IPS-18c (cell line): ENCODE measurements around the gene ADCY2.
A peak's percentile ranks its signal among the peaks of the same experiment; 100 is the strongest.

Experiments used
- H3K4me3 ChIP-seq: 2 replicates; pipeline ENCODE4 v1.7.0; 2013; ENCODE audit warnings: low read depth, mild to moderate bottlenecking, low read length, moderate library complexity; ENCODE audit not compliant: insufficient read depth
- H3K9me3 ChIP-seq: one replicate; pipeline ENCODE4 v1.6.1; 2013; ENCODE audit warnings: mild to moderate bottlenecking, low read length, moderate library complexity; ENCODE audit not compliant: control insufficient read depth, insufficient read depth

The ADCY2 gene

DNA sequence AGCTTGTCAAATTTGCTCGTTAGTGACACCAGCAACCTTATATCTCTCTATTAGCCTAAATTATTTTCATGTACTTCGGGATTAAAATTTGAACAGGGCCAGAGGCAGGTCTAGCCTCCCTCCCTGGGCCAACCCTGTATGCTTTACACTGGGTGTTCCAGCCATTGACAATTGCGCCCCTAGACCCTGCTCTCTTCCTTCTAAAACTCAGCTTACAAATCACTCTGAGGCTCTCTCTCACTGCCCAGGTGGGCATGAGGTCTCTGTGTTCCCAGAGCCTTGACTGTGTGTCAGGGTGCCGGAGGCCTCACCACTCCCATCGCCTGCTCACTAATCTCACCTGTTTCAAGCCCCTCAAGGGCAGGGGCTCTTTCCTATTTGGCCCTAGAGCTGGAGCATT is 461.4 kb downstream of the ADCY2 start:
- Histone ChIP-seq H3K9me3 (no peaks in the 10 kb centered on the region), H3K4me3 (no peak overlapping the region)

DNA sequence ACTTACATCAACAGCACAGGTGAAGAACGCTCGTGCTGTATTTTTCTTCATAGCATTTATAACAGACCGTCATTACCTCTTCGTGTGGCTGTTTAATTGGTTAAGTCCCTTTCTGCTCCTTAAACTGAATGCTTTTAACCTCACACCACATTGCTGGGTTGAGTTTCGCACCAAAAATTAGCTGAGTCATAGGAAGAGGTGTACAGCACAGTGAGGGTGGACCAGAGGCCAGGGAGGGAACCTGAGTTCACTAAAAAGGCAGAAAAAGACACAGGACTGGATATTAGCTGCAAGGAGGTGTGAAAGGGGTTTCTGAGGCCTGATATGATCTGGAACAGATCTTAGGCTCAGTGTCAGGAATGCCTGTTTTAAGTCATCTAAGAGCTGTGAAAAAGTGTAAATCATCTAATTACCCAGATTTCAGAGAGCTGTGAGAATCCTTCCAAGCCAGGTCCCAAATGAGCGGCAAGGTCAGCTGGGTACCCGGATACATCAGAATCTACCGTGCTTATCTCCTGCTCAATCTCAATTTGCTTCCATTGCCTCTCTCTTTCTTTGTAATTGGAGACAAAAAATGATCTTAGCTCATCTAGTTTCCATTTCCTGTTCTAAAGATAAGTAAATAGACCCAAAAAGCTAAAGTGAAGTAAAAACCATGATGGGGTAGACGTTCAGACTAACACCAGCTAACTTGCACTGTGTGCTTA is 462.1 kb downstream of the ADCY2 start:
- Histone ChIP-seq H3K9me3 (no peaks in the 10 kb centered on the region), H3K4me3 (no peak overlapping the region)

DNA sequence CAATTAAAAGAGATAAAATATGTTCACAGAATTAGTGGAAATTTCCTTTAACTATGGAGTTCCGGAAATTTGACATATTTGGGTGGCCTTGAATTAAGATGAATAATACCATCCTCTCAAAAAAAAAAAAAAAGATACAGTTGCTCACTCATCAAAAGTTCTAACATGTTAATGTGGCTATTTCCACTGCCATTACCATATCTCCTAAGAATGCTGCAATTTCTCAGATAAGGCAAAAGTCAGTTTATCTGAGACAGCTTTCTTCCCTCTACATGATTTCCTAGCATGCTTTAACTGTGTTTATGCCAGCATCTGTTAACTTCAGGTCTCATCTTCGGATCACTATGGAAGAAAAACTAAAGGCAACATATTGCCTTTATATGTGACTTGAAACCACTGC is 470.3 kb downstream of the ADCY2 start:
- H3K4me3 ChIP-seq = no peak overlapping the region
- no peaks in the 10 kb centered on the region for H3K9me3 ChIP-seq

DNA sequence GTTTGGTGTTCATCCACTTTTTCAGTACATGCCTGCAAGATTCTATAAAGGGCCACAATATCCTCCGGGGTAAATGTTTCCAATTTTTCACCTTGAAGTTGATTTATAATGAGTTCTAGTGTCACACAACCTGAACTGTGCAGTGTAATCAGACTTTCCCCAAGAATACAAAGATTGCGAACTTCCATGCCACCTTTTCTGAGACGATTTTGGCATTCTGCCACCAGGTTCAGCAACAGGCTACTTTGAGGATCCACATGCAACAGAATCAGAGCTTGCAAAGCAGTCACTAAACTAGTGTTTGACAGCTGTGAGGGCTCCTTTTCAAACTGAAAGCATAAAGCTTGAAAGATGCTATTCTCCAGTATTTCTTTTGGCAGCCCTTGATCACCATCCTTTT is 471.3 kb downstream of the ADCY2 start:
- no peak overlapping the region for H3K4me3 ChIP-seq

DNA sequence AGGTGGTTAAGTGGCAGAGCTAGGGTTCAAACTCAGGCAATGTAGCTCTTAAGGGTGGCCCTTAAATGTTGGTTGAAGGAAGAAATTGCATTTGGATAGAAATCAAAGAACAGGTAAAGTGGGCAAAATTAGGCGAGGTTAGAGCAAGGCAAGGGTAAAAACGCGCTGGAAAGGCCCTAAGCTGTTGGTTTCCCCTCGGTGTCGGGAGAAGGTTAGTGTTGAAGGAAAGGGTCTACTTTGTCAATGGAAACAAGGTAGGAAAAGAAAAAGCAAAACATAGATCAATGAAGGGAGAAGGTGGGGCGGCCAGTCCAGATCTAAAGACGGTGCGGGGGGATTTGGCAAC is 472.5 kb downstream of the ADCY2 start:
- H3K4me3 ChIP-seq = peak overlapping the region; percentile 84
- H3K9me3 ChIP-seq = no peaks in the 10 kb centered on the region

More for the DNA sequence above, 471.3 kb downstream of the ADCY2 start:
- no peaks in the 10 kb centered on the region for H3K9me3 ChIP-seq

DNA sequence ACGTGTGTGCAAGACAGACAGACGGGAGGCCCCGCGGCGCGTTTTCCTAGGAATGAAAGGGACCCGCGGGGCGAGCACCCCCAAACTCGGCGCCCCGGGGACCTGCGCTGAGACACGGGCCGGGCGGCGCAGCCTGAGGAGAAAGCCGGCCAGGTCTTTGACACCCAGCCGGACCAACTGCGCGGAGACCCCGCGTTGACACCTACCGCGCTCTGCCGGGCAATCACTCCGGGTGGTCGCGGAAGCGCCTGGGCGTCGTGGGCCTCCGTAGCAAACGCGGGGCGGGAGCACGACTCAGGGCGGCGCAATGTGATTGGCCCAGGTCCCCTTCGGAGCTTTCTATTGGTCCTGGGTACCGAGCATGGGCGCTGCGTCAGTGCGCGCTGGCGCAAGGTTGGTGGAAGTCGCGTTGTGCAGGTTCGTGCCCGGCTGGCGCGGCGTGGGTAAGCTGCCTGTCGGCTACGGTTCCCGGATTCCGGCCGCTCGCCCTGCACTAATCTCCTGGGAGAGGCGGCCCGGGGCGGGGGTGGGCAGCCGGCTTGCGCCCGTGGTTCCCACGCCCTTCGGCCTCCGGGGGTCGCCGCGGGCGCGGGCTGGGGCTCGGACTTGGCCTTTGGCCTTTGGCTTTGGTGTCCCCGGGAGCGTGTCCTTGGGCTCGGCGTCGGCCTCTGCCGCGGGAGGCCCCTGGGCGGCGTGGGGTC is 473.0 kb downstream of the ADCY2 start, which contains the start of the genes FASTKD3 and MTRR:
TSS of gene FASTKD3 (minus strand) at position 259 of the 701 bp plus-strand sequence. CDS start 948 bp downstream, outside the sequence.
TSS of gene MTRR (plus strand) at position 376 of the 701 bp plus-strand sequence. CDS start 1,647 bp downstream, outside the sequence.
- Histone ChIP-seq H3K4me3 (peak within 1 kb of the TSS; percentile 84), H3K9me3 (no peaks in the 10 kb centered on the region)

DNA sequence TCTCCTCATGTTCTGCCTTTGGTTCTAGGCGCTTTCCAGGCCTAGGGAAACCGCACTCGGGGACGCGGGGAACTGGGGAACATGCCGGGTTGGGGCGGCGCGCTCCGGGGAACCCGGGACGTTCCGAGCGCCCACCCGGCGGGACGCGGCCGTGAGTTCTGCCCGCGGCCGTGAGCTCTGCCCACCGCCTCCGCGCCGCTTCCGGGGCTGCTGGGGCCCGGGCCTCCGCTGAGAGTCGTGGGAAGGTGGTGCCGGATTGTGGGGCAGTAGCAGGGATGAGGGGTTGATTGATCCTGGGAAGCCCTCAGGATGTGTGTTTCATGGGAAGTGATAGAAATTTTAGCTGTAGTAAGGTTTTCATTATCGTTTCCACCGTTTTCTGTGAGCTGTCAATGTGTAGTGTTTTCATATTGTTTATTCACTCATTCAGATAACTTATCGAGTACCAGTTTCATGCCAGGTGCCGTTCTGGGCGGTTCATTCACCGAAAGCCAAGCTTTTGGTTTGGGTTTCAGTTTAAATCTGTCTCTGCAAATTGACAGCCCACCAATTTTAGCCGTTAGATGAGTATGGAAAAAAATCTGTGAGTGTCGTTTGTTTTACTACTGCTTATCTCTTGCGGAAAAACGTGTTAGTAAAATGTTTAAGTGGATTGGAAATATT is 473.7 kb downstream of the ADCY2 start:
- H3K9me3 ChIP-seq = no peaks in the 10 kb centered on the region
- H3K4me3 ChIP-seq = peak overlapping the region; percentile 84

DNA sequence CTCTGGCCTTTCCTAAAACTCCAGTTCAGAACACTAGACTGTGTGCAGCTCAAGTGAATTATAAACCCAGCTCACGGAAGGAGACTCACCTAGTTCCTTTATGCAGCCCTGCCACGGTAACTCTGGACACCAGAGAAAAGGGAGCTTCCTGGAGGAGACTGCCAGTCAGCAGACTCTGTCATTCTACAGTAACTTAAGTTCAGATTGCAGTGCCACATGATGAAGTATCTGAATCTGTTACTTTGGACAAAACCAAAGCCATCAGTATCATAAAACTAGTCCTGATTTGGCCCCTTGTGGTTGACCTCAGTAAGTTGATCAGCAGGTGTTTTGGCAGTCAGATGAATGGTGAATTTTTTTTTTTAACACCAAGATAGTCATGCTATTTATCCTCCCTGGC is 475.7 kb downstream of the ADCY2 start:
- no peaks in the 10 kb centered on the region for H3K9me3 ChIP-seq
- H3K4me3 ChIP-seq = no peak overlapping the region

DNA sequence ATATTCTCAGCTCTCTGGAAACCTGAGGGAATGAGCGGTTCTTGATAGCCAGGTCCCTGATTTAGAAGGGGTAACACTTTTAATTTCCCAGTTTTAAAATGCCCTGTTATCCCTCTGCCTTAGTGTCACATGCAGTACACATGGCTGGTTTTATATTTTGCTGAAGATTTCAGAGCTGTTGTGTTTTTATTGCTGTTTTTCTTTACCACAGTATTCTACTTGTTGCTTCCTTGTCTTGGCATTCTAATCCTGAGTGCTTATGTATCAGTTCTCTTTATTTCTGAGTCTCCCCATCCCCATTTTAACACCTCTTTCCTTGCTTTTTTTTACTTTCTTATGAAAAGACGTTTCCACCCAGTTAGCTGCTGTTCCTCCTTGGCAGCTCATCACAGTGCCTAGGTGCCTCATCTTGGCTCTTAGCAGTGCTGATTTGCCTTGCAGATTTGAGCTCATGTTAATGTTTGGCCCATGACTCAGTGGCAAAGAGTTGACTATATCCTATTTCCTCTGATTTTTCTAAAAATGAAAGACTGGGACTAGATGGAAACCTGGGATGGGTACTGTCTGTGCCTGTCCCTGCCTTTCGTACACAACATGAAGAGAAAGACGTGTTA is 476.7 kb downstream of the ADCY2 start:
- no peak overlapping the region for H3K4me3 ChIP-seq

DNA sequence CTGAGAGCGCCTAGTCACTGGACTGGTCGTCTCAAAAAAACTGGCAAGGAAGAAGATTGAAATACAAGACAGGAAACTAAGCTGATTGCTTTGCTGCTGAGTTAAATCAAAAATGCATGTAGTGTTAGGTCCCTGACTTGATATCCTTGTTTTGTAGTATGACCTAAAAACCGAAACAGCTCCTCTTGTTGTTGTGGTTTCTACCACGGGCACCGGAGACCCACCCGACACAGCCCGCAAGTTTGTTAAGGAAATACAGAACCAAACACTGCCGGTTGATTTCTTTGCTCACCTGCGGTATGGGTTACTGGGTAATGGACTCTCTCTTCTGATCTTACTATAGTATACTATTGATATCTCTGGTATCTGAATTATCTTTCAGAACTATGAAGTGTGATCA is 477.3 kb downstream of the ADCY2 start:
- H3K4me3 ChIP-seq = no peak overlapping the region
- no peaks in the 10 kb centered on the region for H3K9me3 ChIP-seq

More for the DNA sequence above, 476.7 kb downstream of the ADCY2 start:
- no peaks in the 10 kb centered on the region for H3K9me3 ChIP-seq

DNA sequence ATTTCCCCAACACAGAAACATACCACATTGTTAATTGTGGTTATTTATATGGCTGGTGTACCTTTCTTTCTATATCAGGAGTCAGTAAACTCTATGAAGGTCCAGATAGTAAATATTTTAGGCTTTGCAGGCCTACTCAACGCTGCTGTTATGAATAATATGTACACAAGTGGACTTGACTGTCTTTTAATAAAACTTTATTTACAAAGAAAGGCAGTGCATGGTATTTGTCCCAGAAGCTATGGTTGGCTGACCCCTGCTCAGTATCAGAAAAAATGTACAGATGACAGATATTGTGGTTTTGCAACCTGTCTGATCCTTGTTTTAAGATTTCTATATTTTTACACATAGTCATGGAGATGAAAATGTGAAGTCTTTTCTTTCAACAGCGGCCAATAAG is 478.7 kb downstream of the ADCY2 start:
- Histone ChIP-seq H3K9me3 (no peaks in the 10 kb centered on the region), H3K4me3 (no peak overlapping the region)

DNA sequence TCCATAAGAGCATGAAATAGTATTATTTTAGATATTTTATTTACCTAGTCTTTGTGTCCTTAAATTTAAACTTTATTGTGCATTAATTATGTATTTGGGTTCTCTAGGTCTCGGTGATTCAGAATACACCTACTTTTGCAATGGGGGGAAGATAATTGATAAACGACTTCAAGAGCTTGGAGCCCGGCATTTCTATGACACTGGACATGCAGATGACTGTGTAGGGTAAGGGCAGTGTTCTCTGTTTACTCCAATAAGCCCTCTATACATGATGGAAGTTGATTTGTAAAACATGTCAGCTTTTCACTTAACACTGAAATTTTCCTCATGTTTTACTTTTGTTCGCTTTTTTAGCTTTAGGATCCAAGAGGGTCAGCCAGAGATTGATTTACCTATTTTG is 479.2 kb downstream of the ADCY2 start:
- Histone ChIP-seq H3K4me3 (no peak overlapping the region), H3K9me3 (no peaks in the 10 kb centered on the region)

DNA sequence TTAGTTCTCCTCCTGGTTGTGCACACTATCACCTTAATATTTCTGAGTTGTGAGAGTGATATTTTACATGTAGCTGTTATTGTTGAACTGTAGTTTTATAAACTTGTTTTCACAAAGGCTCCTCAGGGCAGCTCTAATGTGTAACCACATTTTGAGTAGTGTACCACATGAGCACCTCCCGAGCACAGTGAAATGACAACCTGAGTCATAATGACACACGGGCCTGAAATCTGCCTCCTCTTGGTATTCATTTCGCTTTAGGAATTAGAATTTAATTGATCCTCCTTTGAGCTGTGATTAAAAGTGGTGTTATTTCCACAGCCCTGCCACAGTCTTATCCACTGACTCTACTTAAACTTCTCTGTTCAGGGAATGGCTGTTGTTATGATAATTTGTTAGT is 480.9 kb downstream of the ADCY2 start:
- Histone ChIP-seq H3K4me3 (no peak overlapping the region), H3K9me3 (no peaks in the 10 kb centered on the region)

DNA sequence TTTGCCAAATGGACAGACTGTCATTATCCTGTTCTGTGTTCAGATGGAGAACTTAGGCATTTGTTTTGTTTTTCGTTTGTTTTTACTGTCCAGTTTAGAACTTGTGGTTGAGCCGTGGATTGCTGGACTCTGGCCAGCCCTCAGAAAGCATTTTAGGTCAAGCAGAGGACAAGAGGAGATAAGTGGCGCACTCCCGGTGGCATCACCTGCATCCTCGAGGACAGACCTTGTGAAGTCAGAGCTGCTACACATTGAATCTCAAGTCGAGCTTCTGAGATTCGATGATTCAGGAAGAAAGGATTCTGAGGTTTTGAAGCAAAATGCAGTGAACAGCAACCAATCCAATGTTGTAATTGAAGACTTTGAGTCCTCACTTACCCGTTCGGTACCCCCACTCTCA is 481.9 kb downstream of the ADCY2 start:
- H3K4me3 ChIP-seq = no peak overlapping the region

DNA sequence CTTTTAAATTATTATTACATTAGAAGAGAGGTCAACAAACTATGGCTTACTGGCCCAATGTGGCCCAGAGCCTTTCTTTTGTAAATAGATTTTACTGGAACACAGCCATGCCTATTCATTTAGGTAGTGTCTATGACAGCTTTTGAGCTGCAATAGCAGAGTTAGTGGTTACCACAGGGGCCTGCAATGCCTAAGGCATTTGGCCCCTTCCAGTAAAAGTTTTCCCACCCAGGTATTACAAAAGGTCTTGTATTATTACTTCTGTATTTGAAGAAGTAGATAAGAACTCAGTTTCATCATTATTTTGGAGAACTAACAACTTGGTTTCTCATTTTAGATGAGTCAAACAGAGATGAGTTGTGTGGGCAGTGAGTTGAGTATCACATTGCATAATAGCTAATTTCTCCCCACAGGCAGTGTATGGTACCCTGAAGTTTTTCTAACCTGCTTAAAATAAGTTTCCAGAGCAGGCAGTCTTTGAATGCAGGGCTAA is 482.5 kb downstream of the ADCY2 start:
- Histone ChIP-seq H3K9me3 (no peaks in the 10 kb centered on the region), H3K4me3 (no peak overlapping the region)

More for the DNA sequence above, 481.9 kb downstream of the ADCY2 start:
- H3K9me3 ChIP-seq = no peaks in the 10 kb centered on the region
